Fibroblast of skin of left biceps (primary cell): Measurements from ENCODE around the gene GRIK2.

ENCODE experiments used
- DNase-seq, 2 experiments: peaks; one replicate each; pipeline ENCODE4 v3.0.0-alpha.2; 2013; ENCODE audit warnings: low read depth in 2 of 2

GRIK2 gene

DNA sequence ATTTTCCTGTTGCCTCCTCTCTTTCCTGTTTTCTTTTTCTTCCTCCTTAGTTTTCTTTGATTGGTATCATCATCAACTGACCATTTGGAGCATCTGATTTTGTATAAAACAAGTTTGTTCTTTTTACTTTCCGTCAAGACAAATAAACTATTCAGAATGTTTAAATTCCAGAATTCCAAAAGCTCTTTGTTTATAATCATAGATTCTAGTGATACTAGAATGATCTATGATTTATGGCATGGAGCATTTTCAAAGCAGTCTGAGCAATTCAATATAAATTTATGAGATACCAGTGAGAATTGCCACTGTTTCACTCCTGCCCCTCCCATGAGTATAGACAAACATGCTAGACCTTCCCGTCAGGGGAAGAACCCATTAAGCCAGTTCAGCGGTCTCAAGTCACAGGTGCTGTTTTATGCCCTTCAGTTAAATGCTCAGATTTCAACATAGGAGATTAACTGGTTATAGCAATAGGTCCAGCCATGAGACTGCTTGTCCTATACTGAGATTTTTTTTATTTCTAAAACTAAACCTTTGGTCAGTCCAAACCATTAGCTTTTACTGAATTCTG is 60.7 kb downstream of the GRIK2 start:
- no peak for DNase-seq

DNA sequence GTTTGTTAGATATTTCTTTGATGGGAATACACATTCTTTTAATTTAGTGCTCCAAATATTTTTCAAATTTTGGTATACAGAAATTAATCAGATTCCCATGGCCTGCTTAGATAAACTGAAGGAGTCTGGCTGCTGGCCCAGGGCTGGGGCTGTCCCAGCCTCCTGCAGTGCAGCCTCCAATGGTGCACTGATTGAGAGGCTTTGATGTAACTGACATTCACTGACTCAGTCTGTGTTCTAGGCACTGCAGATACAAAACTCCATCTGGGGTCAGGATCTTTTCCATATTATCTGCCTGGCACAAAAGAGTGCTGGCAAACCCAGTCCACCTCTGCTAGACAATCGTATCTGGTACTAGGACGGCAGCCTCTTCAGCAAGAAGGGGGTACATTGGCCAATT is 64.8 kb downstream of the GRIK2 start:
- DNase-seq: no peak

DNA sequence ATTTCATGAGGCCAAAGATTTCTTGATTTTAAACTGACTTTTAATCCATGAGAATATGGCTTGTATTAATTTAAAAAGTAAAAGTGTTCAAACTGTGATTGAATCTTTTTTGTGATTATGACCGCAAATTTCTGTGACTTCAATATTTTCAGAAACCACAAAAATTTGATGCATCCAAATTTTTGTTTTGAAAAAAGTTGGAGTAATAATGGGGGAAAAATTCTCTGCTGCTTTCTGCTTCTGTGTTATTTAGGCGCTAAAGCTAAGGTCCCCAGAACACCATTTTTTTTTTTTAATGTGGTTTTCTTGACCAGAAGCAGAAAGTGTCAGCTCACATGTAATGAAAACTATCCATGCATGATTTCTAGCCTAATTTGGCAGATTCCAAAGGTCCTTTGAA is 65.3 kb downstream of the GRIK2 start:
- DNase-seq: no peak

DNA sequence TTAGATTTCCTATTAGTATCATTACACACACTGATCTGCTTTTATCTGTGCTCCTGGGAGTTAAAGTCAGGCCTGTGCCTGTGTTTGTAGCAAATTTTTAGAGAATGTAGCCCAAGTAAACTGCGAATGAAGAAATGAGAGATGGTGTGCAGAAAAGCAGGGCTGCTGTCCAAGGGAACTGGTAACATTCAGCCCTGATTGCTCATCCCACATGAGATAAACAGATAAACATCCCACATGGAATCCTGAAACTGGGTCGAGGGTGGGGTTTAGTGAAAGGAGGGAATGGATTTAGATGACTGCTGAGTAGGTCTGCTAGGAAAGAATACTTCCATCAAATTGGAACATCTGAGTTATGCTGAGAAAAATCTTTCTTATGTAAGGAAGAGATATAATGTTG is 69.1 kb downstream of the GRIK2 start:
- DNase-seq: no peak

DNA sequence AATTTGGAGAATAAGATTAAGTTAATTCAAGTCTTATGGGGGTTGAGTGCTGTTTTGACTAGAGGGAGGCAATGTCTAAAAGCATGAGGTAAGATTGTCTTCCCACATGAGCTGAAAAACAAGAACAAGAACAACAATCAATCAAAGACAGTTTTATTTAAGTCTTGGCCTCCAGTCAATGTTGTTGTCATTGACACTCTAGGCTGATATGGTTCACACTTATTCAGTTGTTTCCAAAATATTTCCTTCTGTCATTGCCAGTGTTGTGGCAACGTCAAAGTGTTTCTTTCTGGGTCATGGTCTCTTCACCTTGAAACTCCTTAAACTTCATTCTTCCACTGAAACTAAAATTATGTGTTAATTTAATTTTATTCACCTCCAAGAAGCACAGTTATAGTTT is 72.4 kb downstream of the GRIK2 start:
- DNase-seq: no peak

DNA sequence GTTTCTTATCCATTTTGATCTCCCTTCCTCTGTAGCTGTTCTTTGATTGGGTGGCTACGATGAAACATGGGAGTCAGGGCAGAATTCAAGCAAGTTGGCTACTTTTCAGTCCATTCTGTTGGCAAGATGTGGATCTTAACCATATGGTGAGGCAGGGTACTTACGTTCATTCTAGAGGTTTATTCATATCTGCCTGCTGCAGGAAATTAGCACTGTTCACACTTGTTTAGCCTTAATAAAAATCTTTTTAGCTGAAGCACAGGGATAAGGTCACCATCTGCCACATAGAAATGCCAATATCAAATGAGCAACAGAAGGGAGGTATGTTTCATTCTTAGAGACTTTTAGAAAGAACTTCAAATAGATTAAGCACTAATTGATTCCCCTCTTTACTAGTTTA is 83.9 kb downstream of the GRIK2 start:
- no peak for DNase-seq

GRCh38 chr6:101478891-101479290 is 85.4 kb downstream of the GRIK2 start:
- DNase-seq: no peak

DNA sequence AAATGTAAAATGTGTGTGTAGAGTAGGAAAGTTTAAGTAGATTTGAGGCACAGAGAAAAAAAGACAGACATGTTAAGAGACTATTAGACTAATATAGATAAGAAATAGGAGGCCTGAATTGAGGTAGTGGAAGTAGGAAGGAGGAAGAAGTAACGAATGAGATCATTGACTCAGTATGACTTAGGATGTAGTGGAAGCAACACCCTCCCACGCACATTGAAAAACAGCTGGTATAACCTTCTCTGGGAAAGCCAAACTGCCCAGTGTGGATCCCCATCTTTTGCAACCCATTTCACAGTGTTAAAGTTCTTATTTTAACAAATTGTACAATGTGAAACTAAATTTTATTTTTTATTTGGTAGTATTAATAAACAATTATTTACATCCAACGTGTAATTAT is 89.1 kb downstream of the GRIK2 start:
- DNase-seq: no peak

GRCh38 chr6:101484781-101485180 is 91.3 kb downstream of the GRIK2 start:
- no peak for DNase-seq

GRCh38 chr6:101486124-101486523 is 92.6 kb downstream of the GRIK2 start:
- DNase-seq: no peak

- no peak for DNase-seq
These were observed 93.2 kb downstream of the GRIK2 start for GRCh38 chr6:101486726-101487125.

- DNase-seq: no peak
These were observed 95.9 kb downstream of the GRIK2 start for GRCh38 chr6:101489456-101489855.

- DNase-seq: no peak
These were observed 97.3 kb downstream of the GRIK2 start for GRCh38 chr6:101490857-101491256.

DNA sequence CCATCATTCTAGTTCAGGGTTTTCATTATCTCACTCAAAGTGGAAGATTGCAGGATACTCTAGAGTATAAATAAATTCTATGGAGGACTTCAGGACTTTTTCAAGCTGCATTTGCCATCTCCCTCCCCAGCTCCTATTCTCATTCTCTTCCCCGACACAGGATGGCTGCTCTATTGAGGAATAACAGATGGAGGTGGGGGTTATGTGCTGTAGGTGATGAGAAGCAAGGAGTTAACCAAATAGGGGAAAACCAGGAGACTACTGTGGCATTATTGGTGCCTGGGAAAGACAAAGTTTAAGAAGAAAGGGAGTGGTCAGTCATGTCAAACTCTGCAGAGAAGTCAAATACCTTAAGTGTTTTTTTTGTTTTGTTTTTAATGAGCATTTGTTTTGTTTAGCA is 109.3 kb downstream of the GRIK2 start:
- no peak for DNase-seq

DNA sequence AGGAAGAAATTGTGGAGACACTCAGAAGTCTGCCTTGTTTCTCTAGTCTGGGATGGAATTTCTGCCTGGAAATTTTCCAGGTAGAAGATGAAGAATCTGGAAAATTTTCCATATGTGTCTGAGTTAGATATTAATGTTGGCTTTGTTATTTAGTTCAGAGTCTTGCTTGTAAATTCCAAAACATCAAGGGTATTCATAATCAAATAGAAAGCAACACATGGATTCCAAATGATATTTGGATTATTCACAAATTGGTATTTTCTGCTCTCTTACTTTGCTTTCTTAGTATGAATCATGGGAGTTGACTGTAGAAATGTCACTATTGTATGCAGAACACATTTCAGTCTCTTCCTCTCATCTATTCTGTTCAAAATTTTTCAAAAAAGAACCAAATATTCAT is 116.0 kb downstream of the GRIK2 start:
- peak in 1 of 2 experiments; percentile 18 for DNase-seq

GRCh38 chr6:101513181-101513580 is 119.7 kb downstream of the GRIK2 start:
- DNase-seq: no peak

DNA sequence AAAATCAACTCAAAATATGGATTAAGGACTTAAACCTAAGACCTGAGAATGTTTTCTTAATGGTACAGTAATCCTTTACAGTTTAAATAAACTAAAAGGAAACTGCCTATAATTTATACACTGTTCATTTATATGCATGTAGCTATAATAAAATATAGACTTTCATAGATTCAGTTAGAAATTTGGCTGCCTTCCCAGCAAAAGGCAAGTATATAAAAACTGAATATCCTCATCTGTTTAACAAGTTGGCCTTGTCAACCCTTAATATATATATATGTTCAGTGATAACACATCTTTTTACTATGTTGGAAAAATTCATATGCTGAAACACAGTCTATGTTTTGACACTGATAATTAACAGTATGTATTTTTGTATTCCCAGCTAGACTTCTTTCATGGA is 123.1 kb downstream of the GRIK2 start:
- DNase-seq: no peak

DNA sequence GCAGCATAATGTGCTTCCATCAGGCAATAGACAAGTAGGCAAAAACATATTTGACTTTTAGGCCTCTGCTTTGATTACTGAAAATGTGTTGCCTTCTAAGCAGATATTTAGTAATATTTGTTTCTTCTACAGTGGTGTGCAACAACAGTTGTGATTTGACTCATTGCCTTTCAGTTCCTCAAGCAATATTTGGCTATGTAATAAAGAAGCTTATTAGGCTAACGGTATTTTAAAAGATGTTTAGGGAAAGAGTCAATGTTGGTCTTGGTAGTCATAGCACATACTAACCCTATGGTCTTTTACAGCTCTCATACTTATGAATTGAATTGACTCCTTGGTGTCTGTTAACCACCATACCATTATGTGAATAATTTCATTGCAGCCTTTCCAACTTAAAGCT is 124.1 kb downstream of the GRIK2 start:
- no peak for DNase-seq

DNA sequence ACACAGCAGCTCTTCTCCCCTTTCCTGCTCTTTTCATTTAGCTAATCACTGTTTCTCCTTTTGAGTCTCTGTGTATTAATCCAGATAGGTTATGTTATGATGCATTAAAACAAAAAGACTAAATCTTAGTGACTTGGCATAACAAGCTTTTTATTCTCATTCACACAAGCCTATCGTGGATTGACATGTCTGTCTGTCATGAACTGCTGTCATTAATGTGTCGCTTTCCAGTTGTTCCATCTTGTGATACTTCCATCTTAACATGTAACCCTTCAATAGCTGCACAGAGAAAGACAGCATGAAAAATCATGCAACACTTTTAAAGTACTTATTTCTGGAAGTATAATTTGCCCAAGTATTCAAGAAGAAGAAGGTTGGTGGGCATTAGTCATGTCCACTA is 128.7 kb downstream of the GRIK2 start:
- DNase-seq: no peak

GRCh38 chr6:101527467-101527866 is 134.0 kb downstream of the GRIK2 start:
- no peak for DNase-seq

DNA sequence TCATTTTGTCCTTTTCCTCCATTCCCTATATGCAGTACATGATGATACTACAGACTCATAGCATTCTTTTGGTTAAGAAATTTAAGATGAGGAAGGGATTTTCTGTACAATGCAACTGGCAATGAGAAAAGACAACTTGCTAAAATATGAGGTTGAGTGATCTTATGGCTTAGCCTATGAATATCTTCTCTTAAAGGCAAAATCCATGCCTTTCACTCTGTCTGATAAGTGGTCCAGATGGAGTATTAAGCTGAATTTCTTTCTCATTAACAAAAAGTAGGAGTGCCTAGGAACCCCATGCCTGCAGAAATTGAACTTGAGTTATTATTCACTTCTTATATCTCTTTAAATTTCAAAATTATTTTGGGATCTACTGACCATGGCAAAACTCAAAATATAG is 135.3 kb downstream of the GRIK2 start:
- no peak for DNase-seq

DNA sequence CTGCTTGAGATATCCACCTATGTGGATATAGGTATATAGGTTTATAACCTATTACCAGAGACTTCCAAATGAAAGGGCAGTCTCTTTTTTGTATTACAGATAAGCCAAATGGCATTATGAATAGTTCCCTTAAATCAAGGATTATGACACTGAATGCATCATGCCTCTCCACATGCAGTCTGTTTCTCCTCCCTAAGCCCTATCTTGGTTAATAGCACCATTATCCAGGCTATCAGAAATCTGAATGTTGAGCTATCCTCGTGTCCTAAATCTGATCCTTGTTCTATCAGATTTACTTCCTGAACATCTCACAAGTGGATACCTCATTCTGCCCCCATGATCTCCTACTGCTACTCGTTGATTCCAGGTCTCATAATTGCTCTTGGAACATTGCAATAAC is 138.0 kb downstream of the GRIK2 start:
- DNase-seq: no peak

- peak in 1 of 2 experiments; percentile 24 for DNase-seq
These were observed 140.9 kb downstream of the GRIK2 start for GRCh38 chr6:101534386-101534785.

- DNase-seq: no peak
These were observed 141.3 kb downstream of the GRIK2 start for GRCh38 chr6:101534821-101535220.
